SIG-M5 treated with dmso at 0.1 percent for 504 hours (cell line): Measurements from ENCODE around the gene MLYCD.

Source experiments
- DNase-seq: peaks from one replicate; lab custom pipeline; 2025; ENCODE audit not compliant: unreplicated experiment; lab: John Stamatoyannopoulos, UW

Gene MLYCD

DNA sequence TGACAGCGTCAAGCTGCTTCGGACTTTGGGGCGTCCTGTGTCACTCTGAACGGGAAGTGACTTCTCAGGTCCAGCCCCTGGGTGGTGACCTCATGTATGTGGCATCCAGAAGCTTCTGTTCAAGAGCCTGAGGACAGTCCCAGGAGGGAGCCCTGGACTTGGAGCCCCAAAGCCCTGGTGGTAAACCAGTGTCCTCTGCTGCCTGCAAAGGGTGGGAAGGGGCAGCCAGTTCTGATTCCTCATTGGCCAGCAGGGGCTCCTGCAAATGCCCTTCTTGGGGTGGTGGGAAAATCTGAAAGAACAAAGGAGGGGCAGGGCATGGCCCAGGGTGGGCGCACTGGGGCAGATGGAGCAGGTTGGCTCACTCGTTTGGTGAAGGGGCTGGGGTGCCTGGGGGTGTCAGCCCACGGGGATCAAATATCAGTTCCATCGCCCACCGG is 55.7 kb downstream of the MLYCD start:
- DNase-seq: peak; percentile 43

DNA sequence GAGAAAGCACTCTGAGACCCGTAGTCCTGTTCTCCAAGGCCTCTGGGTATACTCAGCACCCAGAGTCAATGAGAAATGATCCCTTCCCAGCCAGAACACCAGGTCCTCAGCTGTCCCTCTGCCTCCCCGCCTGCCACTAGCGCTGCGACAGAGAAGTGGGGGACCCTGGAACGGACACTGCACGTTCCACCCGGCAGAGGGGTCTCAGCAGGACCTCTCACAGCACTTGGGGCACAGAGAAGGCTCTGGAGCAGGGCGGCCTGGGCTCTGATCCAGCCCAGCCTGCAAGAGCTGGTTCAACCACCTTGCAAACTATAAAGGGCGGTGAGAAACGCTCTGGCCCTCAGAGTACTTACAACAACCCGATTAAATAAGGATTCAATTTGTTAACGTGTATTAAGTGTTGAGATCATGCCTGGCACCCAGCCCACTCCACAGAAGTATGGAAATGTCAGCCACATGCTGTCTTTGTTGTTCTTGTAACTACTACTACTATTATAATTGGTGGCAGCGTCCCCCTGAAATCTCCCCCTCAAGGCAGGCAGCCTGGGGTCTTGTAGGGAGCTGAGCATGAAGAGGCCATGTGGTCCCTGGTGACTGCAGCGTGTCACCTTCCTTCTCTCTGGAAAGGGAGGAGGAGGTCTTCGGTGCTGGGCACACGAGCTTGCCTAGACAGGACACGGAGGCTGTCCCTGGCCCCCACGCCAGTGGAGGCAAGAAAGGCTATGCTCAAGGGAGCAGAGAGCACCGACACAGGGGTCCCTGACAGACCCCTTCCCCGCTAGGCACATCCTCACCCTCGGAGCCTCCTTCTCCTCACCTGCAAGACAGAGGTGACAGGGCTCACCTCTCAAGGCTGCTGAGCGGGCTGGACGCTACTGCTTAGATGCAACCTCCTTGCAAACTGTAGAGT is 56.6 kb downstream of the MLYCD start:
- no peak for DNase-seq

DNA sequence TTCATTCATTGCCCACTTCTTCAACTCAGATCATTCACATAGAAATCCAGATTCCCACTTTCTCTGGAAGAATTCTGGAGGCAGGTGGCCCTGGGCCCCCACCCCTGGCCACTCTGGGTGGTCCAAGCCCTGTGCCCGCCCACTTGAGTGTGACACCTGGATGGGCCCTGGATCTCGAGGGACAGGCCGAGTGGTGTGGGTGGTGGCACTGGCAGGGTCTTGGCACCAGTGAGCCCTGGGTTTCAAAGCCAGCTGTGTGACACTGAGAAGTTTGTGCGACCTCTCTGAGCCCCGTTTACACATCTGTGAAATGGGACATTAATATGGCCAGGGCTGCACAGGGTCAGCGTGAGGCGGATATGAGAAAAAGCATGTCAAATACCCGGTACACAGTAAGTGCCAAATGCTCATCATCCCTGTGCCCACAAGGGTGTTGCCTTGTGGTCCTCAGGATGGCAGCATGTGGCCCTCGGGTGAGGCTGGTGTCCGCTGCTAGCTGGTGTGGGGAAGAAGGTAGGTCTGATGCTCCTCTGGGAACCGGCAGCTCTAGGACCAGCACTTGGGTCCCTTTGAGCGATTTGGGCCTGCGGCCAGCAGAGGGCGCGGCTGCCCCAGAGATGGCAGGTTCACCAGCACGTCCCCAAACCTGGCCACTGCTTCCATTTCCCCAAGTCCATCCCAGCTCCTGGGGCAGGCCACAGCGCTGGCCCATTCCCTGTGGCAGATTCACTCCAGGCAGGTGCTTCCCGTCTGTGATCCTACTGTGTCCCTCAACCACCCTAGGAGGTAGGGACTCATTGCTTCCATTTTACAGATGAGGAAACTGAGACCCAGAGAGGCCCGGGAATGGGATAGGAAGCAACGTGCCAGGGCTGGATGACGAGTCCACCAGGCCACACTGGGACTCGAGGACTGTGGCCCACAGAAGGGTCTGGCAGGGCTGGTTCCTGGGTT is 57.7 kb downstream of the MLYCD start:
- peak; percentile 68 for DNase-seq

DNA sequence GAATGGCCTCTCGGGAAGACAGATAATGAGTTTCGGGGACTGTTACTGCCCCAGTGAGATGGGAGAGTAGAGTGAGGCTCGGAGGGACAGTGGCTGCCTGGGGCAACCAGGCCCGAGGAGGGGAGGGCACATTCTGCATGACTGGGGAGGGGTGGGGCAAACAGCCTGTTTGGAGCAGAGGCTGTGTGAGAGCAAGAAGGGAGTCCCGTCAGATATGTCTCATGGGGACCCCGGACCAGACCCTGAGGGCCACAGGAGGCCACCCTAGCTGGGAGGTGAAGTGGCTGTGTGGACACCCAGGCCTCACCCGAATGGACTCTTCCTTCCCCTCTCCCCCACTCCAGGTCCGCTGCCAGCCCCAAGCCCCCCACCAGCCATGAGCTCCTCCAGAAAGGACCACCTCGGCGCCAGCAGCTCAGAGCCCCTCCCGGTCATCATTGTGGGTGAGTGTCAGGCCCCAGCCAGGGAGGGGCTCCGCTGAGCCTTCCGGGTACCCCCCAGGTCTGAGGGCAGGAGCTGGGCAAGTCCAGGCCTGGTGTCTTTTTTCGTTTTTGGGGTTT is 58.5 kb downstream of the MLYCD start:
- DNase-seq: no peak

DNA sequence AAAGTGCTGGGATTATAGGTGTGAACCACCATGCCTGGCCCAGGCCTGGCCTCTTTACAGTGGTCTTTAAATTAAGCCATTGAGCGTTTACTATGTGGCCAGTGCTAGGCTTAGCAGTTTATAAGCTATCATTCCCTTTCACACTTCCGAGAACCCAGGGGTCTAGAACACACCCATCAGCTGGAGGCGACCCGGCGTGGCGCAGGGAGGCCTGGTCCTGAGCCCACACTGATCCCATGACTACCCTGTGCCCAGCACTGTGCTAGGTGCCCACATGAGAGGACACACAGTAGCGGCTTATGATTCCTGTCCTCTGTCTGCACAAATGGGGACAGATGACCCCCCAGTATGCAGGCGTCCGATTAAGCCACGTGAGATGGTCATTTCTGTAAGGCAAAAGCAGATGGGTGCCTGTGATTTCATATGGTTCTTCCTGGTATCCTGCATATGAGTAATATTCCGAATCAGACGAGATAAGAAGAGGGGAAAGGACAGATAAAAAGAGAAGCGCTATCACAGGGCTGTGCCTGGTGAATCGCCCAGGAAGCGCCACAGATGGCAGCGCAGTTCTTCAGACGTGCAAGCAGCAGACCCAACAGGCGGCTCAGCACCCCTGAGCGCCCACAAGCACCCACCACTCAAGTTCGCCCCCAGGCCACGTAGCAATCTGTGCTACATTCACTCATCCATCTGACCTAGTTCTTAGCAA is 59.4 kb downstream of the MLYCD start:
- no peak for DNase-seq

DNA sequence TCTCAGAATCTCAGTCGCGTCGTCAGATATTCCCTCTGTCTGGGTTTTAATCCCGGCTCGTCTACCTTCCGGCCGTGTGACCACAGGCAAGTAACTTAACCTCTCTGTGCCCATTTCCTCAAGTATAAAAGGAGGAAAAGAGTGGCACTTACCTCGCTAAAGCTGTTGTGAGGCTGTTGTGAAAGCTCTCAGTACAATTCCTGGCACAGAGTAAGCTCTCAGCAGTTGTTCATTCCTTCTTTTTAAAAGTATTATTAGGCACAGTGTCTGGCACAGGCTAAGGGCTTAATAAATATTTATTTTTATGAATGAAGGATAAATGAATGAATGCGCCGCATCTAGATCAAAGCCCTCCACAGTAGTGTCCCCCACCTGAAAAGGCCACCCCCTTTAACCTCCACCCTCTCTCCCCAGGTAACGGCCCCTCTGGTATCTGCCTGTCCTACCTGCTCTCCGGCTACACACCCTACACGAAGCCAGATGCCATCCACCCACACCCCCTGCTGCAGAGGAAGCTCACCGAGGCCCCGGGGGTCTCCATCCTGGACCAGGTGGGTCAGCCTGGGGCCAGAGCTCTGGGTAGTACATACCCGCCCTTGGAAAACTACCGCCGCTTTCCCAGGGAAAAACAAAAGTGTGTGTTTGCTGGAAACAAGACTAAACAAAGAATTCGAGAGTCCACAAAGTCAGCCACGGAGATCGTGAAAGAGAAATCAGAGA is 60.1 kb downstream of the MLYCD start:
- DNase-seq: no peak

DNA sequence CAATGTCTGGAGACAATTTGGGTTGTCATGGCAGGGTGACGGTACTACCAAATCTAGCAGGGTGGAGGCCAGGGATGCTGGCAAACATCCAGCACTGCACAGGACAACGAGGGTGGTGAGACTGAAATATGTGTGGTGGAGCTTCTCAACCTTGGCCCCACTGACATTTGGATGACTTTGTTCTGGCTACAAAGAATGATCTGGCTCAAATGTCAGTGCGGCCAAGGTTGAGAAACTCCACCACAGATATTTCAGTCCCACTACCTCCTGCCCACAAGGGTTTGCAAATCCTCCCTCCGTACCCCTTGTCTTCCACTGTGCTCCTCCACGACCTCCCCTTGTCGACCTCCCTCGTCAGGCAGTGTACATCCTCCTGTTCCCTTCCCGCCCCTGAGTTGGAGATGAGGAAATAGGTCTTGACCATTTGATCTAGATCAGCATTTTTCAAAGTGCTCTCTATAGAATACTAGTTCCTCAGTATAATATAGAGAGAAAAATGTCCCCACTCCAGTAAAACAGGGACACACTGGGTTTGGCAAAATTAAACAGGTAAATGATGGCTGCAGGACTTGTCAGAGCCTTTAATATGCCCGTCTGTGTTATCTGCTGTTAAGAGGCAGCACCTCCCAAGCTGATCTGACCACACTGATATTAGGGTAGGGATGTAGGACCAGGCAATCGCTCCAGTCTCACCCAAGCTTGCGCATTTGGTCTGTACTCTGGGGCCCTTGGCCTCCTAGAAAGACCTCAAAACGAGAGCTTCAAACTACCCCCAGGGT is 60.9 kb downstream of the MLYCD start:
- no peak for DNase-seq

DNA sequence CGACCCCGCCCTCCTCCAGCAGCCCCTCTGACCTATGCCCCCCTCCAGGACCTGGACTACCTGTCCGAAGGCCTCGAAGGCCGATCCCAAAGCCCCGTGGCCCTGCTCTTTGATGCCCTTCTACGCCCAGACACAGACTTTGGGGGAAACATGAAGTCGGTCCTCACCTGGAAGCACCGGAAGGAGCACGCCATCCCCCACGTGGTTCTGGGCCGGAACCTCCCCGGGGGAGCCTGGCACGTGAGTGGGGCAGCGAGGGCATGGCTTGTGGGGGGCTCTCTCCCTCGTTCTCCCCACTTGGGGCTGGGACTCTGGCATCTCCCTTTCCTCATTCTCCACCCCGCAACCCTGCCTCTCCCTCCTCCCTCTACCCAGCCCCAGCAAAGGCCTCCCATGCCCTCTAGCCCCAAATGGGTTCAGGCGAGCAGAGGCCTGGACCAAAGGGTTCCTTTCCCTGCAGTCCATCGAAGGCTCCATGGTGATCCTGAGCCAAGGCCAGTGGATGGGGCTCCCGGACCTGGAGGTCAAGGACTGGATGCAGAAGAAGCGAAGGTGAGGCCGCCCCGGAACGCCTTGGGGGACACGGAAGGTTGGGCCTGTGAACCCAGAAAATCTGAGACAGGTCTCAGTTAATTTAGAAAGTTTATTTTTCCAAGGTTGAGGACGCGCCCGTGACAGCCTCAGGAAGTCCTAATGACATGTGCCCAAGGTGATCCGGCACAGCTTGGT is 61.8 kb downstream of the MLYCD start:
- DNase-seq: no peak

DNA sequence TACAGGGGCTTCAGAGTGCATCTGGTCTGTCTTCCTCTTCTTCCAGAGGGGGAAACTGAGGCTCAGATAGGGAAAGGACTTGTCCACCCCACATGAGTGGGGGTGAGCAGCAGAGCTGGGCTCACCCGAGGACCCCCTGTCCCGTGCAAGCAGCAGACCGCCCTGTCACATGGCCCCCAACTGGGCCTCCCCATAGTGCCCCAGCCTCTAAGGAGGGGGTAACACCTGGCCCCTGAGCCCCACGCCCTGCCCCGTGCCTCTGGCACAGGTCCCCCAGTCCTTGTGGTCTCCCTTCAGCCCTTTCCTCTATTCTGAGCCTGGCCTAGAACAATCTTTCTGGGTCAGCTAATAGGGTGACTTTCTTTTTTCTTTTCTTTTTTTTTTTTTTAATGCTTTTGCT is 62.7 kb downstream of the MLYCD start:
- DNase-seq: no peak

DNA sequence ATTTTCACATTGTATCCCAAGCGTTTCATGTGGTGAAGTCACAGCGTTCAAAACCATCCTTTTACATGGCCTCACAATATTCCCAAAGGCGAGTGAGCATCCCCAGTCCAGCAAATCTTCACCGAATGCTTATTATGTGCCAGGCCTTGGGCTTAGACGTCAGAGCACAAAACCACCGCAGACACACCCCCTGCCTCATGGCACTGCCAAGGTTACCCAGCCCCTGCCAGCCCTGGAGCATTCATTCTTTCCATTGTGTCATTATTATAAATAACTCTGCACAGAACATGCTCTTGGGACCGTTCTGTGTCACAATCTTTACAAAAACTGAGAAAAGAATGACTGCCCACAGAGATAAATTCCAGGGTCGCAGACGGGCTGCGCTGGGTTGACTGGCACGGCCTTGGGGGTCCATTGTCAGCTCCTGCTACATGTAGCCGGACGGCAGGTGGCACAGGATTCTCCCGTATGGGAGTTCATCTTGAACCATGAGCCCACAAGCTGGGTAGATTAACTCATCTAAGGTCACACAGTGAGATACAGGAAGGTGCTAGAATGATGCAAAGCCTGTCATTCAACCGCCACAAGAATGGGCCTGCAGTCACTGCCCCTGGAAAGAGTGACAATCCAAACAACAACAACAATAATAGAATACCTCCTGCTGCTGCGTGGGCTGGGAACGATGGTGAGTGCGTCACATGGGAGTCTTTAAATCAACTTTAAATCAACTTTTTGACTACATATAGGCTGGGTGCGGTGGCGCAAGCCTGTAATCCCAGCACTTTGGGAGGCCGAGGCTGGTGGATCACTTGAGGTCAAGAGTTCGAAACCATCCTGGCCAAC is 64.6 kb downstream of the MLYCD start:
- no peak for DNase-seq

DNA sequence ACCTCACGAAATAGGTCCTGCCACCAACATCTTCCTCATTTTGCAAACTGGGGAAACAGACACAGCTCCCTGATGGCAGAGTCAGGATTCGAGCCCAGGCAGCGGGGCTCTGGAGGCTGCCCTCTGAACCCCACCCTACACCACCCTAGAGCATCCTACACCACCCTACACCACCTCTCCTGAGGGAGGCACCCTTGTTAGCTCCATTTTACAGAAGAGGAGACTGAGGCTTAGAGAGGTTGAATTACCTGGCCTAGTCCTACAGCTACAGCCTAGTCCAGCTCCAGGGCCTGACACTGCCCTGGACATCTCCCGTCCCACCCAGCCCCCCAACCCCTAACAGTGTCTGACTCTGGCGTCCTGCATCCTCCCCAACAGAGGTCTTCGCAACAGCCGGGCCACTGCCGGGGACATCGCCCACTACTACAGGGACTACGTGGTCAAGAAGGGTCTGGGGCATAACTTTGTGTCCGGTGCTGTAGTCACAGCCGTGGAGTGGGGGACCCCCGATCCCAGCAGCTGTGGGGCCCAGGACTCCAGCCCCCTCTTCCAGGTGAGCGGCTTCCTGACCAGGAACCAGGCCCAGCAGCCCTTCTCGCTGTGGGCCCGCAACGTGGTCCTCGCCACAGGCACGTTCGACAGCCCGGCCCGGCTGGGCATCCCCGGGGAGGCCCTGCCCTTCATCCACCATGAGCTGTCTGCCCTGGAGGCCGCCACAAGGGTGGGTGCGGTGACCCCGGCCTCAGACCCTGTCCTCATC is 65.9 kb downstream of the MLYCD start:
- no peak for DNase-seq

DNA sequence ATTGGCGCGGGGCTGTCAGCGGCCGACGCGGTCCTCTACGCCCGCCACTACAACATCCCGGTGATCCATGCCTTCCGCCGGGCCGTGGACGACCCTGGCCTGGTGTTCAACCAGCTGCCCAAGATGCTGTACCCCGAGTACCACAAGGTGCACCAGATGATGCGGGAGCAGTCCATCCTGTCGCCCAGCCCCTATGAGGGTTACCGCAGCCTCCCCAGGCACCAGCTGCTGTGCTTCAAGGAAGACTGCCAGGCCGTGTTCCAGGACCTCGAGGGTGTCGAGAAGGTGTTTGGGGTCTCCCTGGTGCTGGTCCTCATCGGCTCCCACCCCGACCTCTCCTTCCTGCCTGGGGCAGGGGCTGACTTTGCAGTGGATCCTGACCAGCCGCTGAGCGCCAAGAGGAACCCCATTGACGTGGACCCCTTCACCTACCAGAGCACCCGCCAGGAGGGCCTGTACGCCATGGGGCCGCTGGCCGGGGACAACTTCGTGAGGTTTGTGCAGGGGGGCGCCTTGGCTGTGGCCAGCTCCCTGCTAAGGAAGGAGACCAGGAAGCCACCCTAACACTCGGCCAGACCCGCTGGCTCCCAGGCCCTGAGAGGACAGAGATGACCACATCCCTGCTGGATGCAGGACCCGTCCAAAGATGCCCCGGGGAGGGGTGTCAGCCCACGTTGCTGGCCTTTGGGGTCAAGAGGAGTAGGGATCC is 66.7 kb downstream of the MLYCD start:
- DNase-seq: no peak

DNA sequence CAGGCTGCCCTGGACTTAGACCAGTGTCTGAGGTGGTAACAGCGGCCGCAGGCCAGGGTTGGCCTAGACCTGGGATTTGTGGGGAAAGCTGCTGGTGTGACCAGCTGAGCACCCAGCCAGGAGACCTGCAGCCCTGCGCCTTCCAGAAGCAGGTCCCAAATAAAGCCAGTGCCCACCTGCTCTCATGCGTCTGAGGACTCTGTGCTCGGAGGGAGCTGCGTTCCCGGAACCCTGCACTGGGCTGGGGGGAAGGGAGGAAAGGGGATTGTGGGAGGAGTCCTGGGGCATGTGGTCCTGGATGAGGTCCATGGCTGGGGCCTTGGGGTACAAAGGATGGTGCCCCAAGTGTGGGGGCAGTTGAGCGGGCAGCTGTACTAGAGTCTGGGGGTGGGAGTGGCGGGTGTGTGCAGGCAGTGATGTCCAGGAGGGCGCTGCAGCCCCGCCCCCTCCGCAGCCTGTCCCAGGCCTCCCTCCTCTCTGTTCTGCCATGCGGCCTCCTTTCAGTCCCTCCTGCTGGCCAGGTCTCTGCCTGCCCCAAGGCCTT is 67.3 kb downstream of the MLYCD start:
- no peak for DNase-seq

DNA sequence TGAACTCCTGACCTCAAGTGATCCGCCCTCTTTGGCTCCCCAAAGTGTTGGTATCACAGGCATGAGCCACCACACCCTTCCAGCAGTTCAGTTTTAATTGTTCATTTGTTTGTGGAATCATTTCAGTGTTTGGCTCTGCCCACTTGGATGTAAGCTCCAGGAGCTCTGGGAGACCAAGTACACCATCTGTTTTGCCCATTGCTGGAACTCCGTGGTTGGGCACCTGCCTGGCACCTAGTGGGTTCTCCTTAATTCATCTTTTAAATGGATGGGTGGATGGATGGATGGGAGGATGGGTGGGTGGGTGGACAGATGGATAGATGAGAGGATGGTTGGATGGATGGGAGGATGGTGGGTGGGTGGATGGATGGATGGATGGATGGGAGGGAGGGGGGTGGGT is 68.2 kb downstream of the MLYCD start:
- DNase-seq: no peak

DNA sequence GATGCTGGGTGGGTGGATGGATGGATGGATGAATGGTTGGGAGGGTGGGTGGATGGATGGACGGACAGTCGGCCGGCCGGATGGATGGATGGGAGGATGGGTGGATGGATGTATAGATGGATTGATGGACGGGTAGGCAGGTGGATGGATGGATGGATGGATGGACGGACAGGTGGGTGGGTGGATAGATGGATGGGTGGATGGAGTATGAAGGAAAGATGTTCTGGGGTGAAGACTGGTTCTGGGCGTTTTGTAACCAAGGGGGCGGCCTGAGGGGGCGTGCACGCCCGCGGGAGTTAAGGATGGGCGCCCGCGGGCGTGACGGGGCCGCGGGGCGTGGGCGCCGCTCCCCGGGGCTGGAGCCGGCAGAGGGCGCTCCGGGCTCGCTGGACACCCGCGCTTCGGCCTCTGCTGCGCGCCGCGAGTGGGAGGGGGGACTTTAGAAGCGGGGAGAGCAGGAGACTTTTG is 69.0 kb downstream of the MLYCD start, which contains the start of gene NECAB2:
TSS of gene NECAB2 (plus strand) at position 407 of the 468 bp plus-strand sequence. CDS start 405 bp downstream, outside the sequence.
- no peak for DNase-seq

DNA sequence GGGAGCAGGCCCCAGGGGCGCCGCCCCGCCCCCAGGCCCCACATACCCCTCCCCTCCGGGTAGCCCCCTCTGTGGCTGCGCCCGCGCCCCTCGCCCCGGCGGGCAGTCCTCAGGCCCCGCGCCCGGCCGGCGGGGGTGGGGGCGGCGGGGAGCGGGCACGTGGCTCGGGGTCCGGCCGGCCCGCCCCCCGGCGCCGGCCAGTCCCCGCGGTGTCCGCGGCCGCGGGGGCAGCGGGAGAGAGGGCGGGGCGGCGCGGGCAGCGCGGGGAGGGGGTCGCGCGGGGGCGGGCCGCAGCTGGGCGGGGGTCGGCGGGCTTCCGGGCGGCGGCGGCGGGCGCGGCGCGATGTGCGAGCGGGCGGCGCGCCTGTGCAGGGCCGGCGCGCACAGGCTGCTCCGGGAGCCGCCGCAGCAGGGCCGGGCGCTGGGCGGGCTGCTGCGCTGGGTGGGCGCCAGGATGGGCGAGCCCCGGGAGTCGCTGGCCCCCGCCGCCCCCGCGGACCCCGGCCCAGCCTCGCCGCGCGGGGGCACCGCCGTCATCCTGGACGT is 69.5 kb downstream of the MLYCD start:
- no peak for DNase-seq
